ENCODE results near the gene DNAAF8.

- TF ChIP-seq CTCF (IDR thresholded peaks at IDR 0.05; ENCODE audit: low read depth, low read length, poor library complexity, severe bottlenecking) (no peak), EZH2phosphoT487 (IDR thresholded peaks at IDR 0.05; ENCODE audit: borderline replicate concordance, low read length) (no peak)
Measured at GRCh38 chr16:4729876-4730275, 4.5 kb upstream of the DNAAF8 start.

Measured in DOHH2 (cell line).